Placental epithelial cell (primary cell): ENCODE measurements around the gene FSD1L. TPM values are rescaled to one million over a fixed set of nuclear protein-coding genes. Genes with fewer than 3 reads are reported as not detected.

Source experiments
- total RNA-seq: library from RNA; depleted of rRNA; stranded (reverse); fragments of >200 nt; gene quantifications from 2 replicates; pipeline ENCODE4 v1.2.3, GENCODE V29; 2012

The FSD1L gene
- total RNA-seq = 1.2 and 3.6 TPM in 2 replicates

DNA sequence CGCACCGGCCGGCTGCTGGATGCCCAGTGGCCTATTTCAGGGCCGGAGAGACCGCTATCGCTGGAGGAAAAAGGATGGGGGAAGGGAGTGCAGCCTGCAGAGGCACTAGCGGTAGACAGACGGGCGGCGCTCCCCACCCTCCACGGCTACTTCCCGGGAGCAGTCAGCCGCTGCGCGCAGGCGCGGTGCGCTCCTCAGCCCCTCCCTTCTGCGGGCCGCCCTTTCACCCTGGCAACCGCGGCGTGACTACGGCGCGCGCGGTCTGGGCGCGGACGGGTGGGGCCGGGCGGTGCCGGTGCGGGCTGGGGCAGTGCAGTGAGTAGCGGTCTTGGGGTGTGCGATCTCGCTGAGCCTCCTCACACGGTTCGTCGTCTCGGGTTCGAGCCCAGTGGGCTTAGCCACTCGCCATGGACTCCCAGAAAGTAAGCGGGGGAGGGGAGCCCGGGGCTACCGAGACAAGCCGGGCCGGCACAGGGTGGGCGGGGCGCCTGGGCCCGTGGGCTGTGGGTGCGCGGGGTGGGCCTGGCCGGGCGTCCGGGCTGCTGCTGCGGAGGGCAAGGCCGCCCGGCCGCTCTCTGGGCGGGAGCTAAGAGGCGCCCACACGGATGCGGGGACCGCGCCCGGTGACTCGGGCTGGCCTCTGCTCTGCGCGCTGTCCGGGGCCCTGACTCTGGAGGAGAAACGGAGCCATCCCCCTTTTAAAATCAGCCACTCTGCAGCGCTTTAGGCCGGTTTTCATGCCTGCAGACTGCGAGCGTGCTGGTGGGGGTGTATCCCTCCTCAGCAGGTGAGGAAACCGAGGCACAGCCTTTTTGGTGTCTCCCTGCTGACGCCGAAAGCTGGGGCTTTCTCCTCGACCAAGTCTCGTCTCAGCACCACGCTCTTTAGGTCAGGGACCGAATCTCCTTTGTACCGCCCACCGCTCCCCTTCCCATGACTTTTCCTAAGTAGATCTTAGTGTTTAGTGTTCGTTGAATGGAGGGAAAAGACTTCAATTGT is at the start of gene FSD1L:
TSS of gene FSD1L (plus strand) at position 221 of the 999 bp plus-strand sequence. CDS start at position 408, 187 bp downstream.

DNA sequence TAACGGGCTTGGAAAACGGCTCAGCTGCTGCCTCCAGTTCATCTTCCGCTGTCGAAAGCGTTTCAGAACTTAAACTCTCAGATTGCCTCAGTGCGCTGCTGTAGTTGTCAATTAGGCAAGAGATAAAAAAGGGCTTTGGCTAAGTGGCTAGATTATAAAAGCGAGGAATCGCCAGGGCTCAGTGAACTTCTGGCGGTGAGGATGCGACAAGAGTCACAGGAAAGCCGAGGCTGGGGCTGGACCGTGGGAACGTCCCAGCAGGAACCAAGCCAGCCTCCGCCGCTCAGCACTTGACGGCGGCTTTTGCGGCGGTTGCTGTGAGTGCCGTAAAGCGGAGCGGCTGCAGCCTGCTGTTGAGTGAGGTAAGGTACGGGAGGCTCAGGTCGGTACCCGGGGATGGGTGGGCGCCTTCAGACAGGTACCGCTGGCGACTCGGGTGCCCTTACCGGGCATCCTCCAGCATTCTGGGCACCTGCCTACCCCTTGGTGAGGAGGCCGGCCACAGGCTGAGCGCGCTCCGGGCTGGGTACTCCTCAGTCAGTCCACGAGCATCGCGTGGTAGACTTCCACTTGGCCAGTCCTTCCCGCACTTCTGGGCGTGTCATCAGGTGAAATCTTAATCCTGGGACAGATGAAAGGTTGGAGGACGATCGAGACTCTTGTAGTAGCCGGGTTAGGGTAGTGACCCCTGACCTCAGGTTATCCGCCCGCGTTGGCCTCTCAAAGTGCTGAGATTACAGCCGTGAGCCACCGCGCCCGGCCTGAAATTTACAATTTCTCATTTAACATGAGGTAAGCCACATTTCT is 110.2 kb downstream of the FSD1L start, which contains the start of gene FKTN:
TSS of gene FKTN (plus strand) at position 328 of the 807 bp plus-strand sequence. CDS start 16,902 bp downstream, outside the sequence.

Other genes with a start within 250 kb of the FSD1L start
- 11.8 and 50.4 TPM in 2 replicates for gene SLC44A1, start 203.4 kb upstream of the FSD1L start, total RNA-seq
- gene FKTN, start 110.1 kb downstream of the FSD1L start, total RNA-seq = 22.0 and 27.8 TPM in 2 replicates
- not detected in 2 replicates for gene TAL2, start 214.4 kb downstream of the FSD1L start, total RNA-seq
- gene TMEM38B, start 246.5 kb downstream of the FSD1L start, total RNA-seq = 4.3 and 4.4 TPM in 2 replicates